Measurements from ENCODE around the gene STK25.

- TF ChIP-seq POLR2A (IDR thresholded peaks at IDR 0.05) (no peak), CTCF (IDR thresholded peaks at IDR 0.05) (no peak), EP300 (IDR thresholded peaks at IDR 0.05; ENCODE audit: low read depth) (no peak)
These were observed 40.5 kb downstream of the STK25 start for GRCh38 chr2:241467777-241468475.

Data from transverse colon (tissue), 3 donors.